HG03039 (cell line): ENCODE measurements around the gene TMEM80.
"Not testable (repeated sequence)": the region's sequence is repeated elsewhere in the genome, so short reads cannot be mapped to it uniquely, and the experiment has no call there.

ENCODE experiments used
- ATAC-seq: cut with Tn5 transposase; IDR thresholded peaks from one replicate; pipeline ENCODE4 v1.9.1; 2021; ENCODE audit warnings: mild to moderate bottlenecking, moderate library complexity; ENCODE audit not compliant: unreplicated experiment

The TMEM80 gene

GRCh38 chr11:695538-696248, at the start of gene TMEM80:
TMEM80 (plus strand) TSS chr11:695816; CDS start chr11:695828, 12 bp downstream.
- peak; percentile 63 for ATAC-seq

- no peak for ATAC-seq
Measured at GRCh38 chr11:646214-646613, 49.4 kb upstream of the TMEM80 start.

- ATAC-seq: not testable (repeated sequence)
Measured at GRCh38 chr11:647672-648158, 47.9 kb upstream of the TMEM80 start.

- ATAC-seq: no peak
Measured at GRCh38 chr11:650482-650881, 45.1 kb upstream of the TMEM80 start.

GRCh38 chr11:653136-653535, 42.5 kb upstream of the TMEM80 start:
- ATAC-seq: not testable (repeated sequence)

- ATAC-seq: no peak
Measured at GRCh38 chr11:653837-654236, 41.8 kb upstream of the TMEM80 start.

GRCh38 chr11:654444-654843, 41.2 kb upstream of the TMEM80 start:
- ATAC-seq: not testable (repeated sequence)

- no peak for ATAC-seq
Measured at GRCh38 chr11:655036-655726, 40.4 kb upstream of the TMEM80 start.

- no peak for ATAC-seq
Measured at GRCh38 chr11:656426-656825, 39.2 kb upstream of the TMEM80 start.

- no peak for ATAC-seq
Measured at GRCh38 chr11:656866-657265, 38.8 kb upstream of the TMEM80 start.

- ATAC-seq: no peak
Measured at GRCh38 chr11:657691-658126, 37.9 kb upstream of the TMEM80 start.

GRCh38 chr11:659532-660085, 36.0 kb upstream of the TMEM80 start:
- ATAC-seq: no peak

GRCh38 chr11:660281-660680, 35.3 kb upstream of the TMEM80 start:
- no peak for ATAC-seq

GRCh38 chr11:660681-661444, 34.8 kb upstream of the TMEM80 start:
- no peak for ATAC-seq

- no peak for ATAC-seq
Measured at GRCh38 chr11:662689-663274, 32.8 kb upstream of the TMEM80 start.

GRCh38 chr11:665062-665703, 30.4 kb upstream of the TMEM80 start:
- no peak for ATAC-seq

- ATAC-seq: no peak
Measured at GRCh38 chr11:665704-666281, 29.8 kb upstream of the TMEM80 start.

GRCh38 chr11:673866-674265, 21.8 kb upstream of the TMEM80 start:
- no peak for ATAC-seq

GRCh38 chr11:674406-674805, 21.2 kb upstream of the TMEM80 start:
- no peak for ATAC-seq

GRCh38 chr11:678297-678696, 17.3 kb upstream of the TMEM80 start:
- no peak for ATAC-seq
